Measurements from ENCODE around the gene SIX2.
A peak's percentile ranks its signal among the peaks of the same experiment; 100 is the strongest.

The SIX2 gene

DNA sequence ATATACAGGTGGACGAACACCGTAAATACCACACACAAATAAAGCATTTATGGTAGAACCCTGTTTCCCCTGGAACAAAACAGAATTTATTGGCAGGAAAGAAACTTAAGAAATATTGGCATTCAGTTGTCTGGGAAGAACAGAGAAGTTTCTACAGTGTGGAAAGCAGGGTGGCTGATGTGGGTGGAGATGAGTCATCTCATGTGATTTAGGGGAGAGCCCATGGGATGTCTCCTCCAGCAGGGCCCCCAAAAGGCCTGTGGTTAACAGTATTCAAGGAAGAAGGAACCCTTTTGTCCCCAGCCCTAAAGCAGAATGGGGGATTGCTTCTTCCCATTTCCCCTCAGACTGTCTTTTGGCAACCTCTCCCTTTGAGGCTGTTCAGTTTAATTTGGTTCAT is 43.6 kb downstream of the SIX2 start:
- DNase-seq (ENCODE audit: low read depth): no peak

DNA sequence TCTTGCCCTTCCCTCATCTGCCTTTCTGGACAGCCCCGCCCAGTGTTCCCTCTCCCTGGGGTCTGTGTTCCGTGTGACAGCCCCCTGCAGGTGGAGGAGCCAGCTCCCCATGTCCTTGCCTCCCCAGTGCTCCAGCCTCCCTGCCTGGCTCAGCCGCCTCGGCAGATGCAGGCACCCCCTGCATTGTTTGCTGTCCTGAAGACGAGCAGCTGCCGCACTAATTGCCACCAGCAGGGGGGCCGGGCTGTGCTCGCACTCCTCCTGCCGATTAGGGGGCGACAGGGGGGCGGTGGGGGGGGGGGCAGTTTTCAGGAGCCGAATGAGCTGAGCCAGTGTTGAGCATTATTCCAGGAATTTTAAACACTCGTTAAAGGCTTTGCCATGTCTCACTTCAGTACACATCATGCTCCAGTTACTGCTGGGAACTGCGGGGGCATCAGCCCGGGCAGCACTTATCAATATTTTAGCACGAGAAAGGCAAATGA is 44.5 kb downstream of the SIX2 start:
- DNase-seq (ENCODE audit: low read depth): no peak

DNA sequence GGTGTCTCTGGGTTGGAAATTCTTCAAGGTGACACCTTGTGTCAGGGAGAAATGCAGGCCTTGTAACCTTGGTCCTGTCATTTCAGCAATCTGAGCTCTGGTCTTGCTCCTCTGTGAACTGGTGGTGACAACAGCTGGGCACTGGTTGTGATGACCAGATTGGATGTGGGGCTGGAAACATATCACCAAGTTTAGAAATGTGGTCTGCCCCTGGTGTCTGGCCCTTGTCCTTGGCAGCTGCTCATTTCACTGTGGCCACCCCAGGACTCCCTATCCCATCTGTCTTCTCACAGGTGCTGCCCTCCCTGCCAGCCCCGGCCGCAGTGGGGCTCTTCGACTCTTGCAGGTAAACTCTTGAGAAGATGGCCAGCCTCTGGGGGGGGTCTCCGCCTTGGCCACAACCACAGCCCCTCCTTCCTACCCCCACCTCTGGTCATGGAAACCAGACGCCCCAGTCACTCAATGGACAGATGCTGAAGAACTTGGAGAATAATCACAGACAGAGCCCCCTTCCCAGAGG is 47.0 kb downstream of the SIX2 start:
- no peak for DNase-seq (ENCODE audit: low read depth)

DNA sequence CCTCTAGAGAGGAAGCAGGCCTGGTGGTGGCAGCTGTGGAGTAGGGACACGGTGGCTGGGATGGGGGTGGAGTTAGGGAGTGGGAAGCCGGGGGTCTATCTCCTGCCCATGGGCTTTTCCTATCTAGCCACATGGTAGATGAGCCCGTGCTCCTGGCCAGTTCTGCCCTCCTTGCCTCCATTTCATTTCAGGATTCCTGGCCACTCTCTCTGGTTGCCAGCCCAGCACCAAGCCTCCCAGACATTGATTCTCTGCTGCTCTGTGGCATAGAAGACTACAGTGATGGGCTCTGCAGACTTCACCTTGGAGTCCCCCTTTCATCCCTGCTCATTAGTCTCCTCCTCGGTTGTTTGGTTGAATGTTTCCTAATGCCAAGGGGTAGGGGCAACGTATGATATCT is 48.4 kb downstream of the SIX2 start:
- DNase-seq (ENCODE audit: low read depth): no peak

DNA sequence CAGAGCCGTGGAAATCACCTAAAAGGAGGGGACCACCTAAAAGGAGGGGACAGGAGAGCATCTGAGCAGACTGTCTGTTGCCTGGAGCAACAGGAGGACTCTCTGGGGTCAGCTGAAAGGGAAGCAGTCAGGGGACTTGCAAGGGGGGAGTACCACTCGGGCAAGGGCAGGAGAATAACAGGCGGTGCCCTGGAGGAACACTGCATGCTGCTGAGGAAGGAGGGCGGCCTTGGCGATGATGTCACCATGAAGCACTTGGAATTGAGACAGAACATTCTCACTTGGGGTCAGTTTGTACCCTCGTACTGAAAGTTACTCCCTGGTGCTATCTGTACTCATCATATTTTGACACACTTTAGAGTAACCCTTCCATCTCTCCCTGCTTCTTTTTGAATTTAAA is 49.4 kb downstream of the SIX2 start:
- no peak for DNase-seq (ENCODE audit: low read depth)

DNA sequence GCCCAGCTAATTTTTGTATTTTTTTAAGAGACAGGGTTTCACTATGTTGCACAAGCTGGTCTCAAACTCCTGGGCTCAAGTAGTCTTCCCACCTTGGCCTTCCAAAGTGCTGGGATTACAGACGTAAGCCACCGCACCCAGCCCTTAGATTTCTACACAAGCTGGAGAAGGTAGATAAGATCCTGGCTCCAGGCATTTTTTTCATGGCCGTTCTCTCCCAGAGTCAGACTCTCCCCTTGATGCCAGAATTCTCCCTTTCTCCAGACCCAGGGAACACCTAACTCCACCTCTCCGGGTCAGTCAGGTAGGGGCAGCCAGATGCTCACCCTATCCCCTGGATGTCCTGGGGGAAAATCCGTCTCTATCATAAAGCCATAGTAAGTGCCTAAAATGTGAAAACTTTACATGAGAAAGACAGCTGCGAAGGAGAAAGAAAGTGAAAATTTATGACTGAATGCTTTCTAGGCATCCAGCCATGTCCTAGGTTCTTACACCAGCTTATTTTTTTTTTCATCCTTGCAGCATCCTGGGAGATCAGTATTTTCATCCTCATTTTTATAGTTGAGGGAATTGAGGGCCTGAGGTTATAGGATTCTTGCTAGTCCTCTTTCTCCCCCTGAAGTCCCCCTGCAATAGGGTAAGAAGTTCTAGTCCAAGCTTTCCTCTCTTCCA is 51.5 kb downstream of the SIX2 start:
- no peak for DNase-seq (ENCODE audit: low read depth)

DNA sequence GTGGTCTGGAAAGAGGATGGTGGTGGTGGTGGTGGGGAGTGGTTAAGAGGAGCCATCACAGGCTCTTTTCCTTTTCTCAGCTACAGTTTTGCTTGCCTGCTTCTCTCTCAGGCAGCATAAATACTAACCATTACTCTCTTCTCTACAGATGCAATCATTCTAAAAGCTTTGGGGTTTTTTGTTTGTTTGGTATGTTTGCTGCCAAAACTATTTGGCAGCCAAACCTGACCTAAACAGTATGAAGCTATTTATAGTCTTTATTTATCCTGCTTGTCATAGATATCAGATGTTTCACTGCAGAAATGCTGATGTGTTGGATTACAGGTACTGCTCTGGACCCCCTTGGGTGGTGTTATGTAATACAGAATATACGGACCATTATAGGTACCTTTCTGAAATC is 52.4 kb downstream of the SIX2 start:
- DNase-seq (ENCODE audit: low read depth): no peak

DNA sequence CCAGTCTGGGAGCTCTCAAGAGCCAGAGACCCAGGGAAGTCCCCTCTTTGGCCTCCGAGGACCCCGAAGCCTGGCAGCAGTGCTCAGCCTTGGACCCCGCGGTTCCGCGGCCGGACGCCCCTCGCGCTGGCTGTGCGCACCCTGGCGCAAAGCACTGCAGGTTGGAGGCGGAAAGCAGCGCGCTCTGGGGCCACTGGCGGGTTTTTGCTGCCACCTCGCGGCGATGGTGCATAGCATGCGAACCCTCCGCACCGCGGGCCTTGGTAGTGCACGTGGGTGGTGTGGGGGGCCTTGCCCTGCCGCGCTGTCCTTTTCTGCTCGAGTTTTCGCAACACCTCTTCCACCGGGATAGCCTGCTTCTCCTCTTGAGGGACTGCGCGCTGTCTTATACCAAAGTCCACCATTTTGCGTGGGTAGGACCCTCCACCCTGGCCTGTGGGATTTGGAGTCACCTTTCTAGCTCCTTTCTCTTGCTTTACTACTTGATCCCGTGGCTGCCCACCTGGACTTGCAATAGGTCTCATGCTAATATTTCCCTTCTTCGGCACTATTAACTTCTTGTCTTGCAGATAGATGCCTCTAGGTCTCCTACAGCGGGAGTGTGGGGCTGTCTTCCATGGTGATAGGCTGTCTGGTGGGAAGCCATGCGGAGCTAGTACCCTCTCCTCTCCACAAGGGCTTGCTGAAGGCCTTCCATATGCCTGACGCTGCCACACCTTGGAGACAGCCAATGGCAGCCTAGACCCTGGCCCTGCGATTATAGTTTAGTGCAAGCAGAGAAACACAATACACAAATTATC is 53.5 kb downstream of the SIX2 start:
- DNase-seq (ENCODE audit: low read depth): peak; percentile 65
